Small intestine (tissue), 7 donors: ENCODE data around the gene AKAP9. TPM values are rescaled to one million over a fixed set of nuclear protein-coding genes. Genes with fewer than 3 reads are reported as not detected.
A peak's percentile ranks its signal among the peaks of the same experiment; 100 is the strongest.
"Not testable (repeated sequence)": the region's sequence is repeated elsewhere in the genome, so short reads cannot be mapped to it uniquely, and the experiment has no call there.

Experiments used
- DNase-seq, 2 donors: peaks; one replicate each; pipeline versions ENCODE4 v3.0.0 to v3.0.0-alpha.2; 2013
- FAIRE-seq: peaks from 2 replicates; lab custom pipeline; 2012; peaks lifted over from hg19 to GRCh38; lab: Jason Lieb, UNC
- H3K27ac ChIP-seq, 3 donors: one replicate each; pipeline ENCODE4 v1.5.1; 2013; ENCODE audit warnings: low read length in 2 of 3, mild to moderate bottlenecking in 2 of 3, control low read depth in 1 of 3, inconsistent platforms in 1 of 3, low read depth in 1 of 3, moderate library complexity in 1 of 3
- H3K27me3 ChIP-seq, 3 donors: one replicate each; pipeline ENCODE4 v1.6.1; 2013; ENCODE audit warnings: low read length in 3 of 3, inconsistent platforms in 1 of 3; ENCODE audit not compliant: control insufficient read depth in 3 of 3, insufficient read depth in 3 of 3
- H3K36me3 ChIP-seq, 3 donors: one replicate each; pipeline ENCODE4 v1.6.1; 2013; ENCODE audit warnings: low read length in 3 of 3, inconsistent platforms in 1 of 3, low read depth in 1 of 3, mild to moderate bottlenecking in 1 of 3, moderate library complexity in 1 of 3; ENCODE audit not compliant: control insufficient read depth in 3 of 3, insufficient read depth in 2 of 3
- H3K4me1 ChIP-seq, 3 donors: one replicate each; pipeline ENCODE4 v1.6.1; 2013; ENCODE audit warnings: low read length in 2 of 3, inconsistent platforms in 1 of 3, low read depth in 1 of 3, mild to moderate bottlenecking in 1 of 3, moderate library complexity in 1 of 3; ENCODE audit not compliant: control insufficient read depth in 3 of 3, insufficient read depth in 2 of 3
- H3K4me3 ChIP-seq, 3 donors: one replicate each; pipeline ENCODE4 v1.5.1; 2013; ENCODE audit warnings: low read length in 3 of 3, control low read depth in 1 of 3, inconsistent platforms in 1 of 3, low read depth in 1 of 3, mild to moderate bottlenecking in 1 of 3, moderate library complexity in 1 of 3
- H3K9me3 ChIP-seq, 2 donors: one replicate each; pipeline ENCODE4 v1.6.1; 2013; ENCODE audit warnings: low read depth in 1 of 2, low read length in 1 of 2; ENCODE audit not compliant: control insufficient read depth in 2 of 2, insufficient read depth in 1 of 2
- WGBS, 3 donors: extraction: QIAGEN DNeasy Blood & Tissue Kit; methylation state at CpG; one replicate each; pipeline ENCODE4 v1.1.7; 2013; 5-methylcytosine and 5-hydroxymethylcytosine counted together
- polyA plus RNA-seq, 4 donors: library from polyadenylated mRNA; stranded (reverse) in 3 of 4; unstranded in 1 of 4; fragments of 200-250 nt in 3 of 4; fragments of 120-200 nt in 1 of 4; gene quantifications; one replicate each; pipeline versions ENCODE4 v1.2.1 to v1.2.3, GENCODE V29; 2013
- donor health status: healthy with polysubstance abuse.
- donor health status: control.
- donor health status: control.
- donor health status: Bipolar disorder and iron deficiency.
- donor health status: healthy.

AKAP9 gene
- polyA plus RNA-seq, 4 donors = 22.1 to 118 (median 60.1) TPM

GRCh38 chr7:91929463-91929862 lies 11.2 kb upstream of the AKAP9 start:
- 70 to 81% (median 70%) methylated on average over 3 of the region's 3 CpGs for WGBS, 3 donors
- no peaks in the 10 kb centered on the region for H3K36me3 ChIP-seq
- no peak overlapping the region for H3K4me3 ChIP-seq
- H3K27ac ChIP-seq = no peak overlapping the region
- no peaks in the 10 kb centered on the region for H3K9me3 ChIP-seq
- H3K27me3 ChIP-seq = no peaks in the 10 kb centered on the region
- DNase-seq = no peak
- FAIRE-seq = no peak
- H3K4me1 ChIP-seq = no peaks in the 10 kb centered on the region

- 0 to 1% (median 0%) methylated on average over 12 of the region's 12 CpGs for WGBS, 3 donors
- H3K4me1 ChIP-seq = peaks cover 0 to 5% (median 4%) of the 10 kb centered on the region in 3 donors
- DNase-seq (peak in 1 of 2 donors; percentile 38), FAIRE-seq (no peak)
- no peaks in the 10 kb centered on the region for H3K36me3 ChIP-seq
- peak overlapping the region; percentile 84 to 98 (median 97) for H3K27ac ChIP-seq
- H3K27me3 ChIP-seq = no peaks in the 10 kb centered on the region
- H3K4me3 ChIP-seq = peak overlapping the region; percentile 91 to 94 (median 92)
- no peaks in the 10 kb centered on the region for H3K9me3 ChIP-seq
Observed at GRCh38 chr7:91940171-91940570, 491 bp upstream of the AKAP9 start.

- Histone ChIP-seq H3K9me3 (no peaks in the 10 kb centered on the region), H3K4me3 (peak overlapping the region; percentile 91 to 94 (median 92)), H3K36me3 (peaks cover 0 to 2% (median 0%) of the 10 kb centered on the region in 3 donors), H3K4me1 (peaks cover 0 to 9% (median 6%) of the 10 kb centered on the region in 3 donors), H3K27me3 (no peaks in the 10 kb centered on the region), H3K27ac (peak overlapping the region; percentile 84 to 98 (median 97))
- DNase-seq (peak; percentile 63 to 65), FAIRE-seq (no peak)
- WGBS, 3 donors = 4 to 8% (median 6%) methylated on average over 7 of the region's 7 CpGs
Observed at GRCh38 chr7:91941450-91941849, 788 bp downstream of the AKAP9 start.

GRCh38 chr7:91942312-91942711 lies 1.6 kb downstream of the AKAP9 start:
- Histone ChIP-seq H3K27ac (no peak overlapping the region), H3K36me3 (peaks cover 0 to 4% (median 0%) of the 10 kb centered on the region in 3 donors), H3K4me3 (peak overlapping the region in 2 of 3 donors; percentile 35 to 94), H3K4me1 (peaks cover 0 to 9% (median 7%) of the 10 kb centered on the region in 3 donors), H3K27me3 (no peaks in the 10 kb centered on the region), H3K9me3 (no peaks in the 10 kb centered on the region)
- 23 to 60% (median 36%) methylated on average over 2 of the region's 2 CpGs for WGBS, 3 donors
- DNase-seq = peak in 1 of 2 donors; percentile 36
- FAIRE-seq = no peak

GRCh38 chr7:91944970-91945369 lies 4.3 kb downstream of the AKAP9 start:
- H3K27me3 ChIP-seq, DNase-seq, H3K27ac ChIP-seq, H3K4me1 ChIP-seq, H3K4me3 ChIP-seq, H3K9me3 ChIP-seq, H3K36me3 ChIP-seq, FAIRE-seq: not testable (repeated sequence)
- 93 to 100% (median 98%) methylated on average over 5 of the region's 5 CpGs for WGBS, 3 donors

GRCh38 chr7:91945476-91945875 lies 4.8 kb downstream of the AKAP9 start:
- peaks cover 0 to 6% (median 3%) of the 10 kb centered on the region in 3 donors for H3K4me1 ChIP-seq
- FAIRE-seq (no peak), DNase-seq (no peak)
- peaks cover 0 to 4% (median 0%) of the 10 kb centered on the region in 3 donors for H3K36me3 ChIP-seq
- H3K4me3 ChIP-seq = no peak overlapping the region
- no peak overlapping the region for H3K27ac ChIP-seq
- H3K27me3 ChIP-seq = no peaks in the 10 kb centered on the region
- 51 to 55% (median 52%) methylated on average over 2 of the region's 2 CpGs for WGBS, 3 donors
- H3K9me3 ChIP-seq = no peaks in the 10 kb centered on the region

GRCh38 chr7:91946549-91946948 lies 5.9 kb downstream of the AKAP9 start:
- DNase-seq (peak; percentile 24 to 36), FAIRE-seq (peak; percentile 57)
- Histone ChIP-seq H3K27me3 (no peaks in the 10 kb centered on the region), H3K4me3 (no peak overlapping the region), H3K4me1 (peaks cover 0 to 6% (median 3%) of the 10 kb centered on the region in 3 donors), H3K36me3 (peaks cover 0 to 7% (median 0%) of the 10 kb centered on the region in 3 donors), H3K27ac (peak overlapping the region in 1 of 3 donors; percentile 46), H3K9me3 (no peaks in the 10 kb centered on the region)
- 21 to 44% (median 31%) methylated on average over 3 of the region's 3 CpGs for WGBS, 3 donors

GRCh38 chr7:91947948-91948347 lies 7.3 kb downstream of the AKAP9 start:
- Histone ChIP-seq H3K9me3 (no peaks in the 10 kb centered on the region), H3K4me1 (peaks cover 0 to 6% (median 3%) of the 10 kb centered on the region in 3 donors), H3K36me3 (peaks cover 0 to 7% (median 0%) of the 10 kb centered on the region in 3 donors), H3K27ac (no peak overlapping the region), H3K27me3 (no peaks in the 10 kb centered on the region), H3K4me3 (no peak overlapping the region)
- FAIRE-seq (no peak), DNase-seq (no peak)
- WGBS, 3 donors = 95 to 100% (median 97%) methylated on average over 1 of the region's 1 CpG
